ENCODE results near the gene C5AR2. TPM values are rescaled to one million over a fixed set of nuclear protein-coding genes. Genes with fewer than 3 reads are reported as not detected.

Gene C5AR2
- total RNA-seq, 1 donor from 2014 or later: 0.07 TPM

DNA sequence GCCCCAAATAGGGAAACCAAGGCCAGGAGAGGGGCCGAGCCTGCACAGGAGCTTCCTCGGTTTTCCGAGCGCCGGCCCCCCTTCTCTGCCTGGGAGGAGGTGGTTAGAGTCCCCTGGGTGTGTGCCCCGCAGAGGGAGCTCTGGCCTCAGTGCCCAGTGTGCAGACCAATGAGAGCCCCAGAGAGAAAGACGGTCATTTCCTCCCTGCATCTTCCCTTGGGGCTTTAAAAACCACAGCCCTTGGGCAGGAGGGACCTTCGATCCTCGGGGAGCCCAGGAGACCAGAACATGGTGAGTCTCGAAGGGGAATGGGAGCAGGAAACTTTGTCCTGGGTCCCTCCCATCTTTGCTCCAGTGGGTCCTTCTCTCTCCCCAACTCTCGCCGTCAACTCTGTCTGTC, 22.4 kb upstream of the C5AR2 start, which contains the start of gene C5AR1:
TSS of gene C5AR1 (plus strand) at position 254 of the 400 bp plus-strand sequence. CDS start at position 289, 35 bp downstream.
- no peak within 1 kb of the TSS for H3K4me3 Mint-ChIP-seq (ENCODE audit: unreplicated experiment)
- TF ChIP-seq, protein P1, sequence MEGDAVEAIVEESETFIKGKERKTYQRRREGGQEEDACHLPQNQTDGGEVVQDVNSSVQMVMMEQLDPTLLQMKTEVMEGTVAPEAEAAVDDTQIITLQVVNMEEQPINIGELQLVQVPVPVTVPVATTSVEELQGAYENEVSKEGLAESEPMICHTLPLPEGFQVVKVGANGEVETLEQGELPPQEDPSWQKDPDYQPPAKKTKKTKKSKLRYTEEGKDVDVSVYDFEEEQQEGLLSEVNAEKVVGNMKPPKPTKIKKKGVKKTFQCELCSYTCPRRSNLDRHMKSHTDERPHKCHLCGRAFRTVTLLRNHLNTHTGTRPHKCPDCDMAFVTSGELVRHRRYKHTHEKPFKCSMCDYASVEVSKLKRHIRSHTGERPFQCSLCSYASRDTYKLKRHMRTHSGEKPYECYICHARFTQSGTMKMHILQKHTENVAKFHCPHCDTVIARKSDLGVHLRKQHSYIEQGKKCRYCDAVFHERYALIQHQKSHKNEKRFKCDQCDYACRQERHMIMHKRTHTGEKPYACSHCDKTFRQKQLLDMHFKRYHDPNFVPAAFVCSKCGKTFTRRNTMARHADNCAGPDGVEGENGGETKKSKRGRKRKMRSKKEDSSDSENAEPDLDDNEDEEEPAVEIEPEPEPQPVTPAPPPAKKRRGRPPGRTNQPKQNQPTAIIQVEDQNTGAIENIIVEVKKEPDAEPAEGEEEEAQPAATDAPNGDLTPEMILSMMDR (IDR thresholded peaks at IDR 0.05): no peak
- no peak for DNase-seq (ENCODE audit: low spot score)
- no peaks in the 10 kb centered on the region for H3K9me3 Mint-ChIP-seq (ENCODE audit: low read depth)
- no peaks in the 10 kb centered on the region for H3K36me3 Mint-ChIP-seq (ENCODE audit: low read depth)
- H3K27me3 Mint-ChIP-seq (ENCODE audit: low read depth): no peaks in the 10 kb centered on the region
- H3K4me1 Mint-ChIP-seq (ENCODE audit: low read depth): peaks cover 29% of the 10 kb centered on the region
- H3K27ac Mint-ChIP-seq (ENCODE audit: unreplicated experiment): peak within 1 kb of the TSS; percentile 41

DNA sequence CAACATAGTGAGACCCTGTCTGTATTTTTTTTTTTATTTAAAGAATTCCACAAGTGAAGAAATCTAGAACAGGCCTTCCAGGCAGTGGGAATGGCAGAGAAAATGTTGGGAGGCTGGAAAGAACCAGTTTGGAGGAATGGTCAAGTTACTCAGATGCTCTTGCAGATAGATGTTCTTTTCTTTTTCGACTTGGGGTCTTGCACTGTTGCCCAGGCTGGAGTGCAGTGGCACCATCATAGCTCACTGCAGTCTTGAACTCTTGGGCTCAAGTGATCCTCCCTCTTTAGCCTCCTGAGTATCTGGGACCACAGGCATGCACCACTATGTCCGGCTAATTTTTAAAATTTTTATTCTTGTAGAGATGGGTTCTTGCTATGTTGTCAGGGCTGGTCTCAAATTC, 21.7 kb upstream of the C5AR2 start:
- peaks cover 30% of the 10 kb centered on the region for H3K4me1 Mint-ChIP-seq (ENCODE audit: low read depth)
- no peaks in the 10 kb centered on the region for H3K27me3 Mint-ChIP-seq (ENCODE audit: low read depth)
- H3K27ac Mint-ChIP-seq (ENCODE audit: unreplicated experiment): no peak overlapping the region
- DNase-seq (ENCODE audit: low spot score): no peak
- no peak overlapping the region for H3K4me3 Mint-ChIP-seq (ENCODE audit: unreplicated experiment)
- TF ChIP-seq, protein P1 (IDR thresholded peaks at IDR 0.05): no peak
- H3K9me3 Mint-ChIP-seq (ENCODE audit: low read depth): peaks cover 3% of the 10 kb centered on the region
- H3K36me3 Mint-ChIP-seq (ENCODE audit: low read depth): no peaks in the 10 kb centered on the region

DNA sequence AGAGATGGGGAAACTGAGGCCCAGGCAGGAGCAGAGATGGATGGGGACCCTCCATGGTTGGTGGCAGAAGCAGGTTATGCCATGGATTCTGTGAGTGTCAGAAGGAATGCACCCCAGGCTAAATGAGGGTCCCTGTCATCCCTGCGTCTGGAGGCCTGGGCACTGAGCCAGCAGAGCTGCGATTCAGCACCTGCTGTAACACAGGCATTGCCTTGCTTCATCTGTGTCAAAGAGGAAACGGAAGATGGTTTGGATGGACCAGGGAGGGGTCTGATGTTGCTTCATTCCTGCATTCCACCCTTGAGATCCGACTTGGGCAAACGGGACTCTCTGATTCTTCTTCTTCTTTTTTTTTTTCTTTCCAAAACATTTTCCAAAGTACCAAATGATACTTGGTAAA, 21.2 kb upstream of the C5AR2 start:
- TF ChIP-seq, protein P1 (IDR thresholded peaks at IDR 0.05): no peak
- peaks cover 31% of the 10 kb centered on the region for H3K4me1 Mint-ChIP-seq (ENCODE audit: low read depth)
- no peak for DNase-seq (ENCODE audit: low spot score)

DNA sequence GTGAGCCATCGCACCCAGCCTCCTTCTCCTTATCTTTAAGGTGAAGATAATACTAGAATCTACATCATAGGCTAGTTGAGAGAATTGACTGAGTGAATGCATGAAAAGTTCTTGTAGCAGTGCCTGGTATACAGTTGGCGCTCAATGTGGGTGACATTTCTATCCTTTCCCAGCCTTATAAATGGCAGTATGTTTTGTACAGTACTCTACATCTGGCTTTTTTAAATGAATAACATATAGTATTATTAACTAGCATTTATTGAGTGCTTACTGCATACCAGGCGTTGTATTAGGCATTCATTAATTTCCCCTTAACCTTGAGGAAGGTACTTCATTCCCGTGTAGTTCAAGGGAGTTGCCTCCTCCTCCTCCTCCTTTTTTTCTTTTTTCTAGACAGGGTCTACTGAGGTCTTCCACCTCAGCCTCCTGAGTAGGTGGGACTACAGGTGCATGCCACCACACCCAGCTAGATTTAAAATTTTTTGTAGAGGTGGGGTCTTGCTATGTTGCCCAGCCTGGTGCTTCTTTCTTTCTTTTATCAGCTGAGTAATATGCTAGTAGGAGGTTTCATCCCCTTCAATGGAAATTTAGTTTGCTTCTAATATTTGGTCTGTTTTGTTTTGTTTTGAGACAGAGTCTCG, 19.5 kb upstream of the C5AR2 start:
- Mint-ChIP-seq H3K9me3 (ENCODE audit: low read depth) (peaks cover 3% of the 10 kb centered on the region), H3K27me3 (ENCODE audit: low read depth) (no peaks in the 10 kb centered on the region), H3K27ac (ENCODE audit: unreplicated experiment) (no peak overlapping the region), H3K4me3 (ENCODE audit: unreplicated experiment) (no peak overlapping the region), H3K4me1 (ENCODE audit: low read depth) (peaks cover 28% of the 10 kb centered on the region), H3K36me3 (ENCODE audit: low read depth) (no peaks in the 10 kb centered on the region)
- DNase-seq (ENCODE audit: low spot score): no peak
- TF ChIP-seq, protein P1 (IDR thresholded peaks at IDR 0.05): no peak

More for the DNA sequence above, 21.2 kb upstream of the C5AR2 start:
- Mint-ChIP-seq H3K27ac (ENCODE audit: unreplicated experiment) (no peak overlapping the region), H3K36me3 (ENCODE audit: low read depth) (no peaks in the 10 kb centered on the region), H3K27me3 (ENCODE audit: low read depth) (no peaks in the 10 kb centered on the region), H3K9me3 (ENCODE audit: low read depth) (peaks cover 3% of the 10 kb centered on the region), H3K4me3 (ENCODE audit: unreplicated experiment) (no peak overlapping the region)

DNA sequence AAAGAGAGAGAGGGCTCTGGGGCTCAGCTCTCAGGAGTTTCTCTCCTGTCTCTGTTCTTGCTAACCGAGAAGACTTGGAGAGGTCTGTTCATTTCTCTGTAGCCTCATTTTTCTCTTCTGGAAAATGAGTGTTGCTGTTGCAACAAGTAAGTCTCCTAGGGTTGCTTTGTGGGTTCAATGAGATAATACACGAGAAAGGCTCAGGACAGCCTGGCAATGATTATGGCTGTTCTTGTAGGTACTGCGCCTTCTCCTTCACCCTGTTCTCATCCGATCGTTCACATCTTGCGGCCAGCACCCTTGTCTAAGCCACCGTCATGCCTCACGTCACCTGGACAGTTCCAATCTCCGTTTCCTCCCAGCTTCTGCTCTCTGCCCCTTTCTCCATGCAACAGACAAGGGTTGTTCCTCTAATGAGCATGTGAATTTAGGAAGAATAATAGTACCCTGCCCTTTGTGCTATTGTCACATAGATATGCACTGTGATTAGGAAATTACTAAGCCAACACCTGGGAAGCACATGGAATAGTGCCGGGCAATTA, 18.1 kb upstream of the C5AR2 start:
- Mint-ChIP-seq H3K9me3 (ENCODE audit: low read depth) (peaks cover 3% of the 10 kb centered on the region), H3K27ac (ENCODE audit: unreplicated experiment) (no peak overlapping the region), H3K27me3 (ENCODE audit: low read depth) (no peaks in the 10 kb centered on the region), H3K36me3 (ENCODE audit: low read depth) (no peaks in the 10 kb centered on the region), H3K4me1 (ENCODE audit: low read depth) (peaks cover 26% of the 10 kb centered on the region), H3K4me3 (ENCODE audit: unreplicated experiment) (no peak overlapping the region)
- no peak for DNase-seq (ENCODE audit: low spot score)
- TF ChIP-seq, protein P1 (IDR thresholded peaks at IDR 0.05): no peak
